MV-4-11 (cell line): ENCODE results near the gene LRP3.

Source experiments
- DNase-seq: peaks from one replicate; lab custom pipeline; 2025; lab: John Stamatoyannopoulos, UW

LRP3 gene

DNA sequence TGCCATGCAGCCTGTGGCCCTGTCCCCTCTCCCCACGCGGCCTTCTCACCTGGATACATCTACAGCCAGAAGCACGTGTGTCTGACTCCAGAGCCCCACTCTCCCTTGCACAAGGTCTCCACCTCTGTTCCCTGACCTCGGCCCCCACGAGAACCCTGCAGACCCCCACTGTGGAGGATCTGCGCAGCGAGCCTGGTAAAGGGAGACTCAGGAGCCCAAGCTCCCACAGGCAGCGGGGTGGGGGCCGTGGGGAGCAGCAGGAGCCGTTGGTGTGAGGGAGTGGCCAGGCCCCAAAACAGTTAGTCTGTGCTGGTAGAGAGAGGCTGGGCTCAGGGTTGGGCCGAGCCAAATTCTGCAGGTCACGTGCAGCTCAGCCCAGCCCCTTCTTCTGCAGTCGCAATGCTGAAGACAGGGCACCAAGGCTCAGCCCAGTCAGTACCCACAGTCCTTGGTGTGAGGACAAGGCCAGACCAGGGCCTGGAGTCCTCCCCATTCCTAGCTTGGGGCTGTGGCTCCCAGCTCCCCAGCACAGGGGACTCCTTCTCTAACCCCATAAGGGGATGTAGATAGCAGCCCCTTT lies 60.2 kb downstream of the LRP3 start:
- DNase-seq = peak; percentile 75

DNA sequence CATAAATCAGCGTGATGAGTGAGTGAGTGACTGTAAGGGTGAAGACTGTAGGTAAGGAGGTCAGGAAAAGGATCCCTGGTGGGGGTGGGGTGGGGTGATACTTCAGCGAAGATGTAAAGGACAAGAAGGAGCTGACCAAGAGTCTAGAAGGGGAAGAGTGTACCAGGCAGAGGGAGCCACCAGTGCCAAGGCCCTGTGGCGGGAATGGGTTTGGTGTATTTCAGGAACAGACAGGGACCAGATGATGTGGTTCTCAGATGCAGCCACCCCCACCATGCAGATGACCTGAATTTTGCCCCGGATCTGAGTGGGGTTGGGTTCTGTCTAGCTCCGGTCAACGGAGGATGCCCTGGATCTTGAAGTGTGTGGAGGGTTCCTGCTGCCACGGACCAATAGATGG lies 61.7 kb downstream of the LRP3 start:
- DNase-seq = no peak

DNA sequence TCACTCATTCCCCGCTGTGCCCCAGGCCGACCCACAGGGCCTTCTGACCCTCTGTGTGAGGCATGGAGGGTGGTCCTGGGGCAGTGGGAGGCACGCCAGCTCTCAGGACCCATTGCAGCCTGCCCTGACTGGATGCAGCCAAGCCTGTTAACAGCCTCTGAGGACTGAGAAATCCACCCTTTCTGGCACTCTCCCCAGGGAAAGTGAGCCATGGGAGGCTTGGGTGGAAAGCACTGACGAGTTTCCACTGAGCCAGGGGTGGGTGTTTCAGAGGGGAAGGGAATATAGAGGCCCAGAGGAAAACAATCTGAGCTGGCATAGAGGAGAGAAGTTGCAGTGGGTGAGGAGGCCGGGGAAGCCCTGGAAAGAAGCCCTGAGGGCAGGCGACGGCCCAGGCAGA lies 62.1 kb downstream of the LRP3 start:
- no peak for DNase-seq

DNA sequence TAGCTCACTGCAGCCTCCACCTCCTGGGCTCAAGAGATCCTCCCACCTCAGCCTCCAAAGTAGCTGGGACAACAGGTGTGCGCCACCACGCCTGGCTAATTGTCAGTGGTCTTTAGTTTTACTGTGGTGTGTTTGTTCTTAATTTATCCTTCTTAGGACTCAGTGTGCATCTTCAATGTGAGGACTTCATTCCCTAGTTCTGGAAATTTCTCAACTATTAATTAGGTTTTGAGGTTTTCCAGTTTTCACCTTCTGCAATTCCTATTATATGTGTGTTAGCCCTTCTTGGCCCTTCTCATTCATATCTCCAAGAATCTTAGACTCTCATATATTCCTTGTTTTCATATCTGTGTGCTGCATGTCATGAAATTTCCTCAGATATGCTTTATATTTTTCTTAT lies 63.7 kb downstream of the LRP3 start:
- no peak for DNase-seq
